Measurements from ENCODE around the gene EPHX1.
A peak's percentile ranks its signal among the peaks of the same experiment; 100 is the strongest.
"Not testable (repeated sequence)": the region's sequence is repeated elsewhere in the genome, so short reads cannot be mapped to it uniquely, and the experiment has no call there.

The EPHX1 gene

DNA sequence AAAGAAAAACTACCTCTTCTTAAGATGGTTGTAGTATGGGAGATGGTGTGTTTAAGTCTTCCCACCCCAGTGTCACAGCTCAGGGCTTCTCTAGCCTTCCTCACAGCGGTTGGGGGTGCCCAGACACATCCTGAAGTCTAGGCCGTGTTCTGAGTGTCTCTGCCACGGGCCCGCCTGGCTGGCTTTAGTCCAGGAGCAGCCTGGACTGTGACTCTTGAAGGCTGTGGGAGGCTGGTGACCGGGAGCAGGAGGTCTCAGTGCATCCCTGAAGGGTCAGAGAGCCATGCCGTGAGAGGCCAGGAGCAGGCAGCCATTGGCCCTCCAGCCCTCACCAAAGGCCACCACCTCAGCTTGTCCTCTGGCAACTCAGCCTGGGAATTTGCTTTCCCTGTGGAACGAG, 4.5 kb downstream of the EPHX1 start:
- no peak overlapping the region for H3K9ac ChIP-seq (ENCODE audit: low read length)
- H3K27me3 ChIP-seq (ENCODE audit: control insufficient read depth, insufficient read depth, low read length), result no peaks in the 10 kb centered on the region
- peak overlapping the region; percentile 27 for H3K27ac ChIP-seq (ENCODE audit: low read depth, low read length)
- no peaks in the 10 kb centered on the region for H3K36me3 ChIP-seq (ENCODE audit: control insufficient read depth, insufficient read depth, low read length)
- peaks cover 54% of the 10 kb centered on the region for H3K4me1 ChIP-seq (ENCODE audit: control insufficient read depth, insufficient read depth, low read length)
- no peak overlapping the region for H3K4me3 ChIP-seq (ENCODE audit: low read length)

DNA sequence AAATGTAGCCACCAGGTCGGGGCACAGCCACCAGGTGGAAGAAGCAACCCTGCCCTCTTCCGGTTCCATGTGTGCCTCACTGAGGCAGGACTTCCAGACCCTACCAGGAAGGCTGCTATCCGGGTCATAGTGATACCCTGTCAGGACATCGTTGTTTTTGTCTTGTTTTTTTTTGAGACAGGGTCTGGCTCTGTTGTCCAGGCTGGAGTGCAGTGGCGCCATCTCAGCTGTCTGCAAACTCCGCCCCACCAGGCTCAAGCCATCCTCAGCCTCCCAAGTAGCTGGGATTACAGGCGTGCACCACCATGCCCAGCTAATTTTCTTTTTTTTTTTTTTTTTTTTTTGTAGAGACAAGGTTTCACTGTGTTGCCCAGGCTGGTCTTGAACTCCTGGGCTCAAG, 5.2 kb downstream of the EPHX1 start:
- H3K36me3 ChIP-seq (ENCODE audit: control insufficient read depth, insufficient read depth, low read length); H3K27me3 ChIP-seq (ENCODE audit: control insufficient read depth, insufficient read depth, low read length); H3K4me3 ChIP-seq (ENCODE audit: low read length); H3K9ac ChIP-seq (ENCODE audit: low read length): not testable (repeated sequence)
- Histone ChIP-seq H3K4me1 (ENCODE audit: control insufficient read depth, insufficient read depth, low read length) (peaks cover 58% of the 10 kb centered on the region), H3K27ac (ENCODE audit: low read depth, low read length) (peak overlapping the region; percentile 7)

DNA sequence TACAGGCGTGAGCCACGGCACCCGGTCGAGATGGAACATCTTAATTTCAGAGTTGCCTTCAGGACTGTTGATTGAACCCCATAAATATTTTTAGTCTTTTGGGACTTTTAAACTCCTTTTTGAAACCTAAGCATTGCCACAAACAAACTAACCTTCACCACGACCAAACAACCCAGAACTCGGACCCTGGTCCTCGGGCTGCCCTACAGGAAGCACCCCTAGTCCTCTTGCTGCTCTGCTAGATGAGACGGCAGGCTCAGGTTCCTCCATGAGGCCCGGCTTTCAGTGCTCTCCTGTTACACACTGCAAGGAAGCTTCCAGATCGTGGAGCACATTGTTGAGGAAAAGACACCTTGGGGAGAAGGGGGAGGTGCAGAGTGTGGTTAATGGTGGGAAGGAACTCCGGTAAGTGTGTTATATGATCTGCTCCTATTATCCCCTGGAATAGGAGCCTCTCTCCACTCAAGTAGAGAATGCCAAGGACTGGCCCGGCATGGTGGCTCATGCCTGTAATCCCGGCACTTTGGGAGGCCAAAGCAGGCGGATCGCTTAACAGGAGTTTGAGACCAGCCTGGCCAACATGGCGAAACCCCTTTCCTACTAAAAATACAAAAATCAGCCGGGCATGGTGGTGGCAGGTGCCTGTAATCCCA, 5.7 kb downstream of the EPHX1 start:
- Histone ChIP-seq H3K4me3 (ENCODE audit: low read length) (no peak overlapping the region), H3K36me3 (ENCODE audit: control insufficient read depth, insufficient read depth, low read length) (no peaks in the 10 kb centered on the region), H3K27ac (ENCODE audit: low read depth, low read length) (peak overlapping the region; percentile 61), H3K4me1 (ENCODE audit: control insufficient read depth, insufficient read depth, low read length) (peaks cover 58% of the 10 kb centered on the region), H3K9ac (ENCODE audit: low read length) (no peak overlapping the region), H3K27me3 (ENCODE audit: control insufficient read depth, insufficient read depth, low read length) (no peaks in the 10 kb centered on the region)

DNA sequence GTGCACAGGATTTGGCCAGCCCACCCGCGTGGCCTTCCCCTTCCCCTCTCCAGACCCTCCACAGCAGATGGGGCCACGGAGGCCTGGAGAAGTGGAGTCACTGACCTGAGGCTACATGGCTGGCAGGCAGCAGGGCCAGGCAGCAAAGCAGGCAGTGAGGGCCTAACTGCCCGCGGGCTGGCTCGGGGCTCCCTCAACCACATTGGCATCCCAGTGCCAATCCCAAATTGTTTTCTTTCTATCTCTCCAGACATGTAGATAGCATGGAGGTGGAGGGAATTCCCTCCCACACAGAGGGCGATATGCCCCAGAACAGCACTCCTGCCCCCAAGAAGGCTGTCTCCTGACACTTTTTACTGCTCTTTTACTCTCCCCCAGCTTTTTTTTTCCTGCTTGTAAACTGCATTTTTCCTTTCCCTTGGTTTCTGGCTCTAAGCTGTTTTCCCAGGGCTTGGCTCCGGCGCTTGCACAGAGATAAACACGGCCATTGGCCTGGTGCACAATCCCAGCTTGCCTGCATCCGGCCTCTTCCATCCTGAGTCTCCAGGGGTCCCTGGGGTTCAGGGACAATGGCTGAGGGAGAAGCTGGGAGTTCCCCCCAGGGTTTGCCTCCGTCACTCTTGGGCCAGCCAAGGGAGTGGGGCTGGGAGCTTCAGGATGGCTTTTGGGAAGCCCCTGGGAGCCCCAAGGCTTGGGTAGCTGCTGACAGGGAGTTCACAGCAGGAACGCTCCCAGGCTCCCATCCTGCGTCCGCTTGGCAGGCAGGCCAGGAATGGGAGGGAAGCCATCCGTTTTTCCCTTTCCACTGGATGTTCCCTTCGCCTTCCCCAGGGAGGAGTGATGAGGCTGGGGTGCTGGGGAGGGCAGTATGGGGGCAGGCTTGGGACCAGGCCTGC, 7.0 kb downstream of the EPHX1 start:
- Histone ChIP-seq H3K27me3 (ENCODE audit: control insufficient read depth, insufficient read depth, low read length) (no peaks in the 10 kb centered on the region), H3K27ac (ENCODE audit: low read depth, low read length) (peak overlapping the region; percentile 79), H3K4me1 (ENCODE audit: control insufficient read depth, insufficient read depth, low read length) (peaks cover 53% of the 10 kb centered on the region), H3K9ac (ENCODE audit: low read length) (no peak overlapping the region), H3K4me3 (ENCODE audit: low read length) (no peak overlapping the region), H3K36me3 (ENCODE audit: control insufficient read depth, insufficient read depth, low read length) (no peaks in the 10 kb centered on the region)

DNA sequence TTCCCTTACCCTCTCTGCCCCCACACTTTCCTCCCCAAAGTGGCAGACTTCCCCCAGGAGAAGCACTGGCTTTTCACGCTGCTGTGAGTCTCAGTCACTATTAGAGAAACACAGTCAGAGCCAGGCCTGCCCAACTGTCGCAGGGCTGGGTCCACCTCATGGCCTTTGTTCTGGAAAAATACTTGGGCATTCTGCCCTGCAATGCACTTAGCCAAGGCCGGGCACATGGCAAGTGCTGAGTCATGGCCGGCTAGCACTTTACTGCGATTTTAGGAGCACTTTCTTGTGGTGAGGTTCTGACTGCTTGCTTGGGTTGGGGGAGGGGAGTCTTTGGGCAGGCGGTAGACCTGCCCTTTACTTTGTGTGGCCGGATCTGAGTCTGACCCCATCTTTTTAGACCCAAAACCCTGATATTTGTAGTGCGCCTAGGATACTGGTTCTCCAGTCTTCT, 7.7 kb downstream of the EPHX1 start:
- Histone ChIP-seq H3K36me3 (ENCODE audit: control insufficient read depth, insufficient read depth, low read length) (no peaks in the 10 kb centered on the region), H3K27ac (ENCODE audit: low read depth, low read length) (peak overlapping the region; percentile 79), H3K4me1 (ENCODE audit: control insufficient read depth, insufficient read depth, low read length) (peaks cover 51% of the 10 kb centered on the region), H3K9ac (ENCODE audit: low read length) (no peak overlapping the region), H3K4me3 (ENCODE audit: low read length) (peak overlapping the region; percentile 3), H3K27me3 (ENCODE audit: control insufficient read depth, insufficient read depth, low read length) (no peaks in the 10 kb centered on the region)

DNA sequence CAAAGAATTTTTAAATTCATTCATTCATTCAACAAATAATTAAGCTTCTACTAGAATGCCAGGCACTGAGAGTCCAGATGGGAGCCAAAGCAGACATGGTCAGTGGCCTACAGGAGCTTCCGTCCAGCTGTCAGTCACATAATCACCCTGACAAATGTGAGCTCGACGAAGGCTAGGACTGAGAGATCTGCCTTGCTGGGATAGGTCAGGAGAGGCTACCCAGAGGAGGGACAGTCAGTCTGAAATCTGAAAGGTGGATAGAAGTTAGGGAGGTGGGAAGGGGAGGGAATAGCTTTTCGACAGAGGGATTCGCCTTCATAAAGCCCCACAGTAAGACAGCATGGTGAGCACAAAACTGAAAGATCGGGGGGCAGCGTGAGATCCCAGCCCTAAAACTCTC, 8.3 kb downstream of the EPHX1 start:
- Histone ChIP-seq H3K27ac (ENCODE audit: low read depth, low read length) (peak overlapping the region; percentile 79), H3K27me3 (ENCODE audit: control insufficient read depth, insufficient read depth, low read length) (no peaks in the 10 kb centered on the region), H3K36me3 (ENCODE audit: control insufficient read depth, insufficient read depth, low read length) (no peaks in the 10 kb centered on the region), H3K4me3 (ENCODE audit: low read length) (no peak overlapping the region), H3K9ac (ENCODE audit: low read length) (no peak overlapping the region), H3K4me1 (ENCODE audit: control insufficient read depth, insufficient read depth, low read length) (peaks cover 45% of the 10 kb centered on the region)

DNA sequence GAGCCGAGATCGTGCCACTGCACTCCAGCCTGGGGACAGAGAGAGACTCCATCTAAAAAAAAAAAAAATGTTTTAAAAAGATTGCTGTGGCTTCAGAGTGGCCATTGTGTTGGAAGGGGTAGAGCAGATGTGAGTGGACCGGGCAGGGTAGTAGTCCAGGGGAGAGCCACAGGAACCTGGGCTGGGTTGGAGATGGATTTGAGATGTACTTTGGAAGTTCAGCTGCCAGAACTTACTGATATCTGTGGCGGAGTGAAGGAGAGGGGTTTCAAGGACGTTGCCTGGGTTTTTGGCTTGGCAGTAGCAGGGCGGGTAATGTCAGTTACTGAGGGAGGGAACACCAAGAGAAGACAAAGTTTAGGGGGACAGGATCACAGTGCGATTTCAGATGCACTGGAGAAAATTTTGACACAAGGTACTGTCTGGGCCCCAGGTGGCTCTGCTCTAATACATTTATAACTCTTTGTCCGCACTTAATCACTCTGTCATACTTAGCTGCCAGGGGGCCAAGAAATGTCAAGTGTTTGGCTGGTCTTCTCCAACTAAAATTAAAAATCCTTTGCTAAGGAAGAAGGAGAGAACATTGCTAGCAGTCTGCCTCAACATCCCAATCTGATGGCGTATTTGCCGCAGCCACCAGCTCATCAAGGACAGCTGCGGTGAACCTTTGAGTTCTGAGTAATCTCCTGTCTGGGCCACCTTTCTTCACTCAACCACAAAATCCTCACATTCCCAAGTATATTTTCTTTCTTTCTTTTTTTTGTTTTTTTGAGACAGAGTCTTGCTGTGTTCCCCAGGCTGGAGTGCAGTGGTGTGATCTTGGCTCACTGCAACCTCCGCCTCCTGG, 9.6 kb downstream of the EPHX1 start:
- H3K4me3 ChIP-seq (ENCODE audit: low read length), result no peak overlapping the region
- no peaks in the 10 kb centered on the region for H3K36me3 ChIP-seq (ENCODE audit: control insufficient read depth, insufficient read depth, low read length)
- H3K4me1 ChIP-seq (ENCODE audit: control insufficient read depth, insufficient read depth, low read length), result peaks cover 33% of the 10 kb centered on the region
- peak overlapping the region; percentile 51 for H3K27ac ChIP-seq (ENCODE audit: low read depth, low read length)
- H3K27me3 ChIP-seq (ENCODE audit: control insufficient read depth, insufficient read depth, low read length), result no peaks in the 10 kb centered on the region
- H3K9ac ChIP-seq (ENCODE audit: low read length), result no peak overlapping the region

DNA sequence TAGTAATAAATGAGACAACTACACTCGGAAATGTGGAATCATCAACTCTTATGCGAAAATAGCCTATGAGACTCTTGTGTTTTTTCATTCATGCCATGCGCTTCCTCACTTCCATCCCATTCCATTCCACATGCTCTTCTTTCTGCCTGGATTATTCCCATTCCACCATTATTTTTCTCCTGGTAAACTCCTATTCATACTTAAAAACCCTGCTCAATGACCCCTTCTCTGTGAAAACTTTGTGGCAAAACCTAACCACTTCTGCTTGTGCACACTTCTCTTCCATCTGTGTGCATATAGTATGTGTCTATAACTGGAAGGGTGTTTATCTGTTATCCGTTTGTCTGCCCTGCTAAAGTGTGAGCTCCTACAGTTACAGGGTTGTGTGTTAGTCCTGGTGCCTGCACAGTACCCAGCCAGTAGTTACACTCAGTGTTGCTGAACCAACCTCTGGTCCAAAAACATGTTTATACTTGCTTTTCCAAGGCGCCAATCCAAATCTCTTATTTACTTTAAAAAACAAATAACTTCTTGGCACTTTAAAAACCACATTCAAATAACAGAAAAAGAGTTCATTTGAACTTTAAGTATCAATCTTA, 10.7 kb downstream of the EPHX1 start:
- H3K9ac ChIP-seq (ENCODE audit: low read length), result no peak overlapping the region
- peaks cover 33% of the 10 kb centered on the region for H3K4me1 ChIP-seq (ENCODE audit: control insufficient read depth, insufficient read depth, low read length)
- no peak overlapping the region for H3K4me3 ChIP-seq (ENCODE audit: low read length)
- H3K36me3 ChIP-seq (ENCODE audit: control insufficient read depth, insufficient read depth, low read length), result no peaks in the 10 kb centered on the region
- no peaks in the 10 kb centered on the region for H3K27me3 ChIP-seq (ENCODE audit: control insufficient read depth, insufficient read depth, low read length)
- H3K27ac ChIP-seq (ENCODE audit: low read depth, low read length), result no peak overlapping the region

DNA sequence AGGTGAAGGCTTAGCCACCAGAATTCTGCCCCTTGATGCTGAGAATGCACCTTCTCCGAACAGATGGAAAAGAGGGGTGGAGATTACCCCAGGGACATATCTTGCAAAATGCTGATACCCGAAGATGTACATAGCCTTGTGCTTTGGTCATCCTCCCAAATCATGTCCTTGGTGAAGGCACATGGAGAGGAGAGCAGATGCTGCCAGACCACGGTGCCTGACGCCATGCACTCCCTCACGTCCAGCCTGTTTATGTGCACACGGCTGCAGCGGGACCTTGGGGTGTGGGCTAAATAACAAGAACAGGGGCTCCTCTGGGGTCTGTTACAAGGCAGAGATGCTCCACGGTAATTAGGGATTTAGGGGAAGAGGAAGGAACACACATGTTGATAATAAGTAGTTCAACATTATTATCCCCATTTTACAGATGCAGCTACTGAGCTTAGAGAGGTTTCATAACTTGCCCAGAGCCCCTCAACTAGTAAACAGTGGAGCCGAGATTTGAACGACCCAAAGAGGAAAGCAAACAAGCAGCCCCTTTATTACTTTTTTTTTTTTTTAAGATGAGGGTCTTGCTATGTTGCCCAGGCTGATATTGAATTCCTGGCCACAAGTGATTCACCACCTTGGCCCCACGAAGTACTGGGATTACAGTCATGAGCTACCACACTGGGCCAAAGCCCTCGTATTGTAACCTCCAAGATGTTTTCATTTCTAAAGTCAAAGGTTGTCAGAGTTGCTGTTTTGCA, 12.9 kb downstream of the EPHX1 start:
- H3K27ac ChIP-seq (ENCODE audit: low read depth, low read length), result no peak overlapping the region

DNA sequence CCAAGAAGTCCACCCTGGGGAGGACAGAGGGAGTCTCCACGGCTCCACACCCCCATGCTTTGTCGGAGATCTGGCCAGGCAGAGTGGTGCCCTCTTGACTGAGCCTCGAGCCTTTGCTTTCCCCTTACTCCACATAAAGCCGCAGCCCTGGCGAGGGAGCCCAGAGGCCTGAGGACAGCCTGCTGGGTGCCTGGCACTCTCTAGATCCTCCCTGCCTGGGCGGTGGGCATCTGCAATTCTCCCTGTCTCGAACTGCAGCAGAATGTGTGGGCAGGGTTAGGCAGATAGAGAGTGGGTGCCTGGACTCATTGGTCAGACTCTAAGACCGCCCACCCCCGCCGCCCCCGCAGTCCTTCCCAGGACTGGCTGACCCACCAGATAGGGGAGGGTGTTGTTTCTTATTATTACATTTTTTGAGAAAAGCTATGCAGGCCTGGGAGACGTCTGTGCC, 13.9 kb downstream of the EPHX1 start:
- Histone ChIP-seq H3K27me3 (ENCODE audit: control insufficient read depth, insufficient read depth, low read length) (no peaks in the 10 kb centered on the region), H3K9ac (ENCODE audit: low read length) (no peak overlapping the region), H3K27ac (ENCODE audit: low read depth, low read length) (no peak overlapping the region), H3K4me3 (ENCODE audit: low read length) (no peak overlapping the region), H3K36me3 (ENCODE audit: control insufficient read depth, insufficient read depth, low read length) (no peaks in the 10 kb centered on the region), H3K4me1 (ENCODE audit: control insufficient read depth, insufficient read depth, low read length) (peaks cover 7% of the 10 kb centered on the region)

More for the DNA sequence above, 12.9 kb downstream of the EPHX1 start:
- Histone ChIP-seq H3K27me3 (ENCODE audit: control insufficient read depth, insufficient read depth, low read length) (no peaks in the 10 kb centered on the region), H3K4me1 (ENCODE audit: control insufficient read depth, insufficient read depth, low read length) (peaks cover 15% of the 10 kb centered on the region), H3K4me3 (ENCODE audit: low read length) (no peak overlapping the region), H3K36me3 (ENCODE audit: control insufficient read depth, insufficient read depth, low read length) (no peaks in the 10 kb centered on the region), H3K9ac (ENCODE audit: low read length) (no peak overlapping the region)

DNA sequence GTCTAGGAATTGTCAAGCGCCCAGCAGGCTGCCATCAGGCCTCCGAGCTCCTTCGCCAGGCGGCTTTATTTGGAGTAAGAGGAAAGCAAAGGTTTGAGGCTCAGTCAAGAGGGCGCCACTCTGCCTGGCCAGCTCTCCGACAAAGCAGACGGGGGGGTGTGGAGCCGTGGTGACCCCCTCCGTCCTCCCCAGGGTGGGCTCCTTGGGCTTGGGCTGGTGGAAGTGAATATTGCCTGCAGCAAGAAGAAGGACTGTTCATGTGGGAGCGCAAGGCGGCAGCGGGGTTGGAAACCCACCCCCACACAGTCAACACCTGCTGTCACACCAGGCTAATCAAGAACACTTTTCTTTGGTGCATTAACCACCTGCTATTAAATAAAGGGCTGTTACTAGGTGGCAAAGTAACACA, 14.6 kb downstream of the EPHX1 start:
- H3K4me1 ChIP-seq (ENCODE audit: control insufficient read depth, insufficient read depth, low read length), result peaks cover 6% of the 10 kb centered on the region
- no peak overlapping the region for H3K27ac ChIP-seq (ENCODE audit: low read depth, low read length)
- H3K4me3 ChIP-seq (ENCODE audit: low read length), result no peak overlapping the region
- no peaks in the 10 kb centered on the region for H3K27me3 ChIP-seq (ENCODE audit: control insufficient read depth, insufficient read depth, low read length)
- no peak overlapping the region for H3K9ac ChIP-seq (ENCODE audit: low read length)
- peaks cover 3% of the 10 kb centered on the region for H3K36me3 ChIP-seq (ENCODE audit: control insufficient read depth, insufficient read depth, low read length)

Measured in rectal smooth muscle tissue (tissue), 1 donor.